Measurements from ENCODE around the gene KCNQ5. TPM values are rescaled to one million over a fixed set of nuclear protein-coding genes. Genes with fewer than 3 reads are reported as not detected.

Gene KCNQ5
- total RNA-seq, 4 donors from 2014 or later: 0.14 to 1.2 (median 0.48) TPM; not detected in 1

DNA sequence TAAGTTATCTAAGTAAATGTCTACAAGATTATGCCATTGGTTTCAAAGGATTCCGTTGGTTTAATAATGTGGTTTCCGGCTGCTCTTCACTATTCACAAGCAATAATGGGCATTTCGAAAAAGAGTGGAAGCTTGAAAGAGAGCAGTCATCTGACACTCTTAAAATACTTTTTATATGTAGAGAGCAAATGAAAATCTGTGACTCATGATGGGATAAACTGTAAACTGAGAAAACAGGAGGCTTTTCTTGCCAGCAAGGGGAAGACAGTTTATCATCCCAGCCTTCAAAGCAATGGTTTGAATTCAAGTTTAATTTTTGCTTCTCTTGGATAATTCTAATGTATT, 457.7 kb downstream of the KCNQ5 start:
- no peaks in the 10 kb centered on the region for H3K4me1 ChIP-seq
- H3K4me3 ChIP-seq: no peak overlapping the region
- H3K27me3 ChIP-seq: no peaks in the 10 kb centered on the region
- no peaks in the 10 kb centered on the region for H3K36me3 ChIP-seq
- no peaks in the 10 kb centered on the region for H3K9me3 ChIP-seq
- DNase-seq: no peak
- intact Hi-C loops (cut with DNase I; ENCODE audit: low total_unique reads): no loop called here
- 76 to 88% methylated on average over 3 of the region's 3 CpGs for WGBS, 2 donors (ENCODE audit: low coverage in 1 of 2)
- TF ChIP-seq EP300 (IDR thresholded peaks at IDR 0.05; ENCODE audit: low read depth): no peak
- TF ChIP-seq, protein P1, sequence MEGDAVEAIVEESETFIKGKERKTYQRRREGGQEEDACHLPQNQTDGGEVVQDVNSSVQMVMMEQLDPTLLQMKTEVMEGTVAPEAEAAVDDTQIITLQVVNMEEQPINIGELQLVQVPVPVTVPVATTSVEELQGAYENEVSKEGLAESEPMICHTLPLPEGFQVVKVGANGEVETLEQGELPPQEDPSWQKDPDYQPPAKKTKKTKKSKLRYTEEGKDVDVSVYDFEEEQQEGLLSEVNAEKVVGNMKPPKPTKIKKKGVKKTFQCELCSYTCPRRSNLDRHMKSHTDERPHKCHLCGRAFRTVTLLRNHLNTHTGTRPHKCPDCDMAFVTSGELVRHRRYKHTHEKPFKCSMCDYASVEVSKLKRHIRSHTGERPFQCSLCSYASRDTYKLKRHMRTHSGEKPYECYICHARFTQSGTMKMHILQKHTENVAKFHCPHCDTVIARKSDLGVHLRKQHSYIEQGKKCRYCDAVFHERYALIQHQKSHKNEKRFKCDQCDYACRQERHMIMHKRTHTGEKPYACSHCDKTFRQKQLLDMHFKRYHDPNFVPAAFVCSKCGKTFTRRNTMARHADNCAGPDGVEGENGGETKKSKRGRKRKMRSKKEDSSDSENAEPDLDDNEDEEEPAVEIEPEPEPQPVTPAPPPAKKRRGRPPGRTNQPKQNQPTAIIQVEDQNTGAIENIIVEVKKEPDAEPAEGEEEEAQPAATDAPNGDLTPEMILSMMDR (IDR thresholded peaks at IDR 0.05): no peak
- TF ChIP-seq POLR2A (IDR thresholded peaks at IDR 0.05): no peak
- TF ChIP-seq POLR2AphosphoS5 (IDR thresholded peaks at IDR 0.05): no peak
- in situ Hi-C loops (cut with MboI; ENCODE audit: low pct_ligation_motif_present in 1 of 4, low pct_unique_long_range_greater_than_20kb in 1 of 4, low sequenced_read_pairs in 3 of 4): no loop called here
- H3K27ac ChIP-seq: no peak overlapping the region

DNA sequence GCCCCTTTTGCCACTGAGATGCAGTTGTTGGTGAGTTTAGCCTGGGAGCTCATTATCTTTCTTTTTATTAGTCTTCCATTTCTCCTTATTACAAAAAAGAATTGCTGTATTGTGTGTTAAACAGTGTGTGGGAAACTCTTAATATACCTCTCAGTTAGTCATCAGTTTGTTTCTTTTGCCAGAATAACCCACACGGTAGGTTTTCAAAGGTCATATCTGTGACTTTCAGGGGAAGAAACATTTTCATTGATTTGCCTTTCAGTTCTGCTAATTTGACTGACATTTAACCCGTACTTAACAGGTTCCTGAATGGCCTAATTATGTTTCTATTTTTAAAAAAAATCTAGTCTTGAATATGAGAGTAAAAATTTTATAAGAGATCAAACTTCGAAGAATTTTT, 458.1 kb downstream of the KCNQ5 start:
- TF ChIP-seq EP300 (IDR thresholded peaks at IDR 0.05; ENCODE audit: low read depth): no peak
- no peak for TF ChIP-seq POLR2AphosphoS5 (IDR thresholded peaks at IDR 0.05)
- TF ChIP-seq POLR2A (IDR thresholded peaks at IDR 0.05): no peak
- TF ChIP-seq, protein P1 (IDR thresholded peaks at IDR 0.05): no peak
- Histone ChIP-seq H3K4me1 (no peaks in the 10 kb centered on the region), H3K9me3 (no peaks in the 10 kb centered on the region), H3K36me3 (no peaks in the 10 kb centered on the region), H3K27ac (no peak overlapping the region), H3K4me3 (no peak overlapping the region), H3K27me3 (no peaks in the 10 kb centered on the region)
- WGBS, 2 donors (ENCODE audit: low coverage in 1 of 2): 51 to 56% methylated on average over 3 of the region's 3 CpGs
- in situ Hi-C loops (cut with MboI; ENCODE audit: low pct_ligation_motif_present in 1 of 4, low pct_unique_long_range_greater_than_20kb in 1 of 4, low sequenced_read_pairs in 3 of 4) (no loop called here), intact Hi-C loops (cut with DNase I; ENCODE audit: low total_unique reads) (no loop called here)
- no peak for DNase-seq

DNA sequence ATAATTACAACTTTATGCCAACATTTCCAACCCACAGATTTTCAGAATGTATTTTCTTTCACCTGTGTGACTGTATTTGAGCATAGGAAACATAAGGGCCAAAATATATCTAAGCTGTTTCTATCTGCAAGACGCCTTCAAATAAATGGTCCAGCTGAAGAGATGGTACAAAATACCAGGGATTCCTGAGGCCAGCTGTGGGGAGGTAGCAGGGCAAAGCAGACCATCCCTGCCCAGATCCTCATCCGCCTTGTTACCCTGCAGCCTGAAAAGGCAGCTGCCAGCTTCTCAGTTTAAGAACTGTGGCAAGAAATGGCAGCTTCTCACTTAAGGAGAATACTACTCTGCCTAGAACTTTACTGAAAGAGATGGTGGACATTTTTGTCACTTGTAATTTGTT, 460.1 kb downstream of the KCNQ5 start:
- no peaks in the 10 kb centered on the region for H3K36me3 ChIP-seq
- WGBS, 2 donors (ENCODE audit: low coverage in 1 of 2): 72 to 73% methylated on average over 2 of the region's 2 CpGs
- no peak overlapping the region for H3K4me3 ChIP-seq
- no peaks in the 10 kb centered on the region for H3K9me3 ChIP-seq
- in situ Hi-C loops (cut with MboI; ENCODE audit: low pct_ligation_motif_present in 1 of 4, low pct_unique_long_range_greater_than_20kb in 1 of 4, low sequenced_read_pairs in 3 of 4) (no loop called here), intact Hi-C loops (cut with DNase I; ENCODE audit: low total_unique reads) (no loop called here)
- no peak for DNase-seq
- no peak for TF ChIP-seq POLR2AphosphoS5 (IDR thresholded peaks at IDR 0.05)
- TF ChIP-seq, protein P1 (IDR thresholded peaks at IDR 0.05): no peak
- TF ChIP-seq EP300 (IDR thresholded peaks at IDR 0.05; ENCODE audit: low read depth): no peak
- TF ChIP-seq POLR2A (IDR thresholded peaks at IDR 0.05): no peak
- no peak overlapping the region for H3K27ac ChIP-seq
- no peaks in the 10 kb centered on the region for H3K27me3 ChIP-seq
- H3K4me1 ChIP-seq: no peaks in the 10 kb centered on the region

DNA sequence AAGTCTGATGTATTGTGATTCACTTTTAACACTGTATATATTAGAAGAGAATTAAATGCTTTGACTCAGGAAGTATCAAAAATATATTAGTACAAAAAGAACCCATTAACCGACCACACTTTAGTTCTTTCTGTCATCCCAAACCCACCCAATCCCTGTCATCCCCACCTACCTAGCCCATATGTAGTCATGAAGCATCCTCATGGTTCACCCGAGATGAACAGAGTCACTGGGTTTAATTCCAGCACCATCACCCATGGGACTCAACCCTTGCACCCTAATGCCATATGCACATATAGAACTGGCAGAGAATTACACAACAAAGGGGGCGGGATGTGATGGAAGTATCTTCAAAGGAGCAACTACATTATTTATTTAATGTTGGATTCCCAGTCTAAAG, 462.0 kb downstream of the KCNQ5 start:
- Histone ChIP-seq H3K27me3 (no peaks in the 10 kb centered on the region), H3K4me3 (no peak overlapping the region), H3K4me1 (no peaks in the 10 kb centered on the region), H3K9me3 (no peaks in the 10 kb centered on the region), H3K36me3 (no peaks in the 10 kb centered on the region), H3K27ac (no peak overlapping the region)
- in situ Hi-C loops (cut with MboI; ENCODE audit: low pct_ligation_motif_present in 1 of 4, low pct_unique_long_range_greater_than_20kb in 1 of 4, low sequenced_read_pairs in 3 of 4) (no loop called here), intact Hi-C loops (cut with DNase I; ENCODE audit: low total_unique reads) (no loop called here)
- WGBS, 2 donors (ENCODE audit: low coverage in 1 of 2): 78 to 85% methylated on average over 3 of the region's 3 CpGs
- no peak for TF ChIP-seq EP300 (IDR thresholded peaks at IDR 0.05; ENCODE audit: low read depth)
- TF ChIP-seq, protein P1 (IDR thresholded peaks at IDR 0.05): no peak
- no peak for TF ChIP-seq POLR2A (IDR thresholded peaks at IDR 0.05)
- no peak for TF ChIP-seq POLR2AphosphoS5 (IDR thresholded peaks at IDR 0.05)
- no peak for DNase-seq

Measured in transverse colon (tissue), 4 donors.